Measurements from ENCODE around the gene PDE8B.
"Not testable (repeated sequence)": the region's sequence is repeated elsewhere in the genome, so short reads cannot be mapped to it uniquely, and the experiment has no call there.

Gene PDE8B

DNA sequence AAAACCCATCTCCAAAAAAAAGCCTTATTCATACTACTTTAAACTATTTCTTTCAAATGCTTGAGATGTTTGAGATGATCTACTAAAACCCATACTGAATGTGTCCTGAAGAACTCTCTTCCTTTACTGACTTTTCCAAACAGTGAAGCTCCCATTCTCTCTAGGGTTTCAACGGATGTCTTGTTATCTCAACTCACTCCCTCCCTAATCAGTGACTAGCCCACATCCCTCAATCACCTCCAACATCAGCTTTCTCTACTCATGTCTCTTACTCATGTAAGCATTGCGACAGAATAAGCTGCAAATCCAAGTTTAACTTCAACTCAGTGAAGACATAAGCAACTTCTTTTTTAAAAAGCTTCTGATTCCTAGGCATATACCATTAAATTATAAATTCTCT, 239.5 kb downstream of the PDE8B start:
- DNase-seq = peak in 1 of 2 experiments; percentile 6

DNA sequence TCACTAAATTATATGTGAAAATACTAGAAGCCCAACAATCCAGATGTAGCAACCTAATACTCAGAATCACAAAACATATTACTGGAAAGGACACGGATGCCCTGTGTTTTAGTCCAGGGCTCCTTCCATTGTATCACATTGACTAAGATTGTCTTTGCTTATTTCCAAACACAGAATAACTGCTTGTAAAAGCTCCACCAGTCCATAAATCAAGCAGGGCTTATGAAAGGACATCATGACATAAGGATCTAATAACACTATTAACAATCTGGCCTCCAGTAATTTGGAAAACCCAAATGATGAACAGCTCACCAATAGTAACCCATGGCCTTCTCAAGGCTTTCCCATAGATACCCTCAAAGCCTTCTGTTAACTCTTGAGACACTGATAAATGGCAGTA, 241.9 kb downstream of the PDE8B start:
- no peak for DNase-seq

- no peak for DNase-seq
Measured at GRCh38 chr5:77454123-77454522, 243.6 kb downstream of the PDE8B start.

DNA sequence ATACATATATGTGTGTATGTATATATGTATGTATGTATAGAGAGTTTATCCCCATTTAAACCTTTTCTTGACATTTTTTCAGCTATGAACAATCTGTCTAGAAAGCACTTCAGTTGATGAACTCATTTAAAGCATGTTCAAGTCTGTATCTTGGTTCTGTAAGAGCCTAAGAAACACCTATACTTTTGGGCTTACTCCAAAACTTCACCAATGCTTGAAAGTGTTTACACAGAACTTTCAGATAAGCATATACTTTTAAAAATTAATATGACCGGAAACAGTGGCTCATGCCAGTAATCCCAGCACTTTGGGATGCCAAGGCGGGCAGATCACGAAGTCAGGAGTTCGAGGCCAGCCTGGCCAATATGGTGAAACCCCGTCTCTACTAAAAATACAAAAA, 250.8 kb downstream of the PDE8B start:
- DNase-seq = no peak

GRCh38 chr5:77463905-77464304, 253.4 kb downstream of the PDE8B start:
- DNase-seq = no peak

GRCh38 chr5:77468875-77469274, 258.4 kb downstream of the PDE8B start:
- DNase-seq = not testable (repeated sequence)

GRCh38 chr5:77475041-77475440, 264.6 kb downstream of the PDE8B start:
- not testable (repeated sequence) for DNase-seq
